GM21423 (cell line): Measurements from ENCODE around the gene ALK.

ENCODE experiments used
- ATAC-seq: cut with Tn5 transposase; IDR thresholded peaks from one replicate; pipeline ENCODE4 v1.9.1; 2021; ENCODE audit warnings: mild to moderate bottlenecking, moderate library complexity; ENCODE audit not compliant: unreplicated experiment

ALK gene

GRCh38 chr2:29586919-29587318 lies 334.5 kb downstream of the ALK start:
- ATAC-seq, result no peak

- no peak for ATAC-seq
These were observed 337.7 kb downstream of the ALK start for GRCh38 chr2:29583548-29584156.

- ATAC-seq, result no peak
These were observed 338.3 kb downstream of the ALK start for GRCh38 chr2:29583104-29583503.

- ATAC-seq, result no peak
These were observed 339.3 kb downstream of the ALK start for GRCh38 chr2:29582062-29582461.

GRCh38 chr2:29580223-29580622 lies 341.2 kb downstream of the ALK start:
- ATAC-seq, result no peak

- ATAC-seq, result no peak
These were observed 341.8 kb downstream of the ALK start for GRCh38 chr2:29579495-29580169.

- no peak for ATAC-seq
These were observed 343.2 kb downstream of the ALK start for GRCh38 chr2:29578084-29578598.

- ATAC-seq, result no peak
These were observed 345.2 kb downstream of the ALK start for GRCh38 chr2:29576231-29576630.

GRCh38 chr2:29575370-29575890 lies 346.0 kb downstream of the ALK start:
- no peak for ATAC-seq

GRCh38 chr2:29573612-29574011 lies 347.8 kb downstream of the ALK start:
- no peak for ATAC-seq

GRCh38 chr2:29573147-29573546 lies 348.2 kb downstream of the ALK start:
- no peak for ATAC-seq

GRCh38 chr2:29570539-29570938 lies 350.8 kb downstream of the ALK start:
- no peak for ATAC-seq

- ATAC-seq, result no peak
These were observed 353.4 kb downstream of the ALK start for GRCh38 chr2:29567906-29568520.

GRCh38 chr2:29563697-29564096 lies 357.7 kb downstream of the ALK start:
- ATAC-seq, result no peak

- ATAC-seq, result no peak
These were observed 358.5 kb downstream of the ALK start for GRCh38 chr2:29562896-29563295.

GRCh38 chr2:29562319-29562718 lies 359.1 kb downstream of the ALK start:
- no peak for ATAC-seq

GRCh38 chr2:29561628-29562027 lies 359.8 kb downstream of the ALK start:
- no peak for ATAC-seq

- no peak for ATAC-seq
These were observed 360.2 kb downstream of the ALK start for GRCh38 chr2:29561181-29561580.

- no peak for ATAC-seq
These were observed 360.8 kb downstream of the ALK start for GRCh38 chr2:29560566-29560965.

GRCh38 chr2:29560030-29560429 lies 361.4 kb downstream of the ALK start:
- no peak for ATAC-seq

- ATAC-seq, result no peak
These were observed 361.8 kb downstream of the ALK start for GRCh38 chr2:29559578-29559977.

GRCh38 chr2:29558097-29558496 lies 363.3 kb downstream of the ALK start:
- no peak for ATAC-seq
